CD14-positive monocyte (primary cell): ENCODE data around the gene ESYT1. TPM values are rescaled to one million over a fixed set of nuclear protein-coding genes. Genes with fewer than 3 reads are reported as not detected.
A peak's percentile ranks its signal among the peaks of the same experiment; 100 is the strongest.
"Not testable (repeated sequence)": the region's sequence is repeated elsewhere in the genome, so short reads cannot be mapped to it uniquely, and the experiment has no call there.

ENCODE experiments used
- DNase-seq, 3 donors: peaks; one replicate each; pipeline ENCODE4 v3.0.0-alpha.2; 2011 to 2022
- H2AFZ ChIP-seq: 2 replicates; pipeline ENCODE4 v1.6.0; 2012; ENCODE audit warnings: mild to moderate bottlenecking, low read depth, low read length, inconsistent platforms; ENCODE audit not compliant: insufficient read depth, poor library complexity, severe bottlenecking
- H3K27ac ChIP-seq, 2 donors: 1 replicate in 1 of 2; 2 replicates in 1 of 2; pipeline ENCODE4 v1.5.1; 2012 to 2013; ENCODE audit warnings: low read length in 2 of 2, control low read depth in 1 of 2, inconsistent platforms in 1 of 2, low read depth in 1 of 2, mild to moderate bottlenecking in 1 of 2
- H3K27me3 ChIP-seq, 2 donors: one replicate each; pipeline versions ENCODE4 v1.6.0 to v1.6.1; 2011 to 2013; ENCODE audit warnings: low read length in 2 of 2; ENCODE audit not compliant: control insufficient read depth in 2 of 2, insufficient read depth in 2 of 2
- H3K36me3 ChIP-seq, 2 donors: replicated peaks in 1 of 2; 1 replicate in 1 of 2; 2 replicates in 1 of 2; pipeline versions ENCODE4 v1.5.1 to v1.6.1; 2012 to 2013; ENCODE audit warnings: low read length in 2 of 2, control low read depth in 1 of 2, inconsistent platforms in 1 of 2, mild to moderate bottlenecking in 1 of 2; ENCODE audit not compliant: insufficient read depth in 2 of 2, control insufficient read depth in 1 of 2
- H3K4me1 ChIP-seq, 2 donors: 1 replicate in 1 of 2; 2 replicates in 1 of 2; pipeline versions ENCODE4 v1.5.1 to v1.6.1; 2012 to 2013; ENCODE audit warnings: low read length in 2 of 2, control low read depth in 1 of 2, inconsistent platforms in 1 of 2, mild to moderate bottlenecking in 1 of 2, moderate library complexity in 1 of 2; ENCODE audit not compliant: insufficient read depth in 2 of 2, control insufficient read depth in 1 of 2
- H3K4me2 ChIP-seq: replicated peaks from 2 replicates; pipeline ENCODE3; 2012; ENCODE audit warnings: low read length, moderate library complexity, mild to moderate bottlenecking; ENCODE audit not compliant: poor library complexity, severe bottlenecking; ENCODE audit errors: extremely low read depth
- H3K4me3 ChIP-seq, 3 experiments: fragments of 200-600 bp in 1 of 3; sonication (generic) in 1 of 3; replicated peaks in 1 of 3; 1 replicate in 2 of 3; 2 replicates in 1 of 3; pipeline ENCODE4 v1.5.1; 2011 to 2013; ENCODE audit warnings: low read length in 3 of 3, mild to moderate bottlenecking in 3 of 3, control low read depth in 2 of 3, low read depth in 2 of 3, inconsistent platforms in 1 of 3, moderate library complexity in 1 of 3
- H3K79me2 ChIP-seq: 2 replicates; pipeline ENCODE4 v1.6.0; 2012; ENCODE audit warnings: mild to moderate bottlenecking, control low read depth, inconsistent platforms, low read length, moderate library complexity; ENCODE audit not compliant: insufficient read depth
- H3K9ac ChIP-seq: 2 replicates; pipeline ENCODE4 v1.6.0; 2017; ENCODE audit warnings: low read length, mild to moderate bottlenecking; ENCODE audit not compliant: insufficient read depth, poor library complexity, severe bottlenecking
- H3K9me3 ChIP-seq, 2 donors: replicated peaks in 1 of 2; 1 replicate in 1 of 2; 2 replicates in 1 of 2; pipeline versions ENCODE4 v1.5.1 to v1.6.1; 2012 to 2013; ENCODE audit warnings: low read length in 2 of 2, control low read depth in 1 of 2; ENCODE audit not compliant: control insufficient read depth in 1 of 2, insufficient read depth in 1 of 2
- H4K20me1 ChIP-seq: 2 replicates; pipeline ENCODE4 v1.6.0; 2012; ENCODE audit warnings: mild to moderate bottlenecking, low read length, control low read depth, moderate library complexity; ENCODE audit not compliant: insufficient read depth
- H3K27ac Mint-ChIP-seq, 7 donors: one replicate each; pipeline ENCODE4 v1.8.0; 2020; ENCODE audit warnings: mild to moderate bottlenecking in 7 of 7, mixed read lengths in 7 of 7, moderate library complexity in 6 of 7, inconsistent platforms in 2 of 7
- H3K27me3 Mint-ChIP-seq, 3 donors: one replicate each; pipeline ENCODE4 v1.8.0; 2021 to 2022; ENCODE audit warnings: low read depth in 3 of 3, mild to moderate bottlenecking in 3 of 3, mixed read lengths in 3 of 3, moderate library complexity in 3 of 3, inconsistent platforms in 1 of 3
- H3K36me3 Mint-ChIP-seq, 2 donors: one replicate each; pipeline ENCODE4 v1.8.0; 2020; ENCODE audit warnings: mixed read lengths in 2 of 2, inconsistent platforms in 1 of 2, mild to moderate bottlenecking in 1 of 2
- H3K4me1 Mint-ChIP-seq: one replicate; pipeline ENCODE4 v1.8.0; 2020; ENCODE audit warnings: mild to moderate bottlenecking, mixed read lengths
- H3K4me3 Mint-ChIP-seq, 2 donors: one replicate each; pipeline ENCODE4 v1.8.0; 2020; ENCODE audit warnings: mild to moderate bottlenecking in 2 of 2, mixed read lengths in 2 of 2, moderate library complexity in 1 of 2
- H3K9me3 Mint-ChIP-seq, 7 donors: one replicate each; pipeline ENCODE4 v1.8.0; 2020 to 2022; ENCODE audit warnings: mixed read lengths in 7 of 7, mild to moderate bottlenecking in 6 of 7, moderate library complexity in 6 of 7, inconsistent platforms in 2 of 7
- CTCF ChIP-seq: fragments of 200-600 bp; IDR thresholded peaks from one replicate; pipeline ENCODE4 v1.8.0; 2022; ENCODE audit warnings: antibody characterized with exemption, mild to moderate bottlenecking
- WGBS: methylation state at CpG from one replicate; pipeline ENCODE4 v1.1.5; 2013; ENCODE audit warnings: missing lambda C conversion rate; ENCODE audit not compliant: insufficient coverage; 5-methylcytosine and 5-hydroxymethylcytosine counted together
- intact Hi-C, 2 donors: fragments of 100-400 bp; cut with micrococcal nuclease; formaldehyde crosslinking; loops; one replicate each; pipeline versions ENCODE4 v1.15.0 to v1.15.1; 2023
- polyA plus RNA-seq, 3 donors: library from polyadenylated mRNA; depleted of rRNA in 1 of 3; unstranded in 2 of 3; stranded (reverse) in 1 of 3; fragments of 300-500 nt in 2 of 3; fragments of >200 nt in 1 of 3; fragmentation: Illumina TruSeq in 2 of 3; gene quantifications; 1 replicate in 2 of 3; 2 replicates in 1 of 3; pipeline ENCODE4 v1.2.3, GENCODE V29; 2012 to 2021

The ESYT1 gene
- polyA plus RNA-seq, 3 donors: 74.2 to 81.1 (median 74.6) TPM

DNA sequence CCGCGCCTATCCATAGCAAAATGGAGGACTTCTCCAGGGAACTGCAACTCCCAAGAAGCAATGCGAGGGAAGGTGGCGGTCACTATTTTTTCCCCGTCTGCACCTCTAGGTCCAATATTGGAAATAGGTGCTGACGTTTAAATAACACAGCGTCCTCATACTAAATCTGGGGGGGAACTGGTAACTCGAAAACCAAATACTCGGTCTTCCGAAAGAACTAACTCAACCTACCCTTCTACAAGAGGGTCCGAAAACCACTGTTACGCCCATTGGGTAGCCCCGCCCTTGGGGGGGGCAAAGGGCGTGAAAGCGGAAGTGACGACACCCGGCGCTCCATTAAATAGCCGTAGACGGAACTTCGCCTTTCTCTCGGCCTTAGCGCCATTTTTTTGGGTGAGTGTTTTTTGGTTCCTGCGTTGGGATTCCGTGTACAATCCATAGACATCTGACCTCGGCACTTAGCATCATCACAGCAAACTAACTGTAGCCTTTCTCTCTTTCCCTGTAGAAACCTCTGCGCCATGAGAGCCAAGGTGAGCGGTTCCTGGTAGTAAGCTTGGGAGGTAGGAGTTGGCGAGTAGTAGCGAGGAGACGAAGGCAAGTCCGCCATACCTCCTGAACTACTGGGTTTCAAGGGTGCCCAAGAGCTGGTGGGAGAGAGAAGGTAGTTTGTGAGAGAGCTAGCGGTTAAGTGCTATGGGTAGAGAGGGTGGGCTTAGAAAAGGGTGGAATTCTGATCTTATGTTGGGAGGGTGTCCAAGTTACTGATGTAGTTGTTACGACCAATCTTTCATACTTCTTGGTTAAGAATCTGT lies 11.6 kb upstream of the ESYT1 start, which contains the start of gene RPL41:
Gene RPL41 (plus strand): TSS at position 367 of the 815 bp plus-strand sequence.
- intact Hi-C loops: loop anchor here (5.0 to 10.0 kb wide), 4 partner anchors 36 to 292 kb away; partner anchors contain the start of genes RPS26 (in 2 of the 2), DNAJC14 (in 1 of the 2), MYL6B (in 1 of the 2) and RAB5B (in 1 of the 2)
- H3K4me3 Mint-ChIP-seq: peak within 1 kb of the TSS; percentile 95 to 98
- peak within 1 kb of the TSS; percentile 91 for H3K9ac ChIP-seq

DNA sequence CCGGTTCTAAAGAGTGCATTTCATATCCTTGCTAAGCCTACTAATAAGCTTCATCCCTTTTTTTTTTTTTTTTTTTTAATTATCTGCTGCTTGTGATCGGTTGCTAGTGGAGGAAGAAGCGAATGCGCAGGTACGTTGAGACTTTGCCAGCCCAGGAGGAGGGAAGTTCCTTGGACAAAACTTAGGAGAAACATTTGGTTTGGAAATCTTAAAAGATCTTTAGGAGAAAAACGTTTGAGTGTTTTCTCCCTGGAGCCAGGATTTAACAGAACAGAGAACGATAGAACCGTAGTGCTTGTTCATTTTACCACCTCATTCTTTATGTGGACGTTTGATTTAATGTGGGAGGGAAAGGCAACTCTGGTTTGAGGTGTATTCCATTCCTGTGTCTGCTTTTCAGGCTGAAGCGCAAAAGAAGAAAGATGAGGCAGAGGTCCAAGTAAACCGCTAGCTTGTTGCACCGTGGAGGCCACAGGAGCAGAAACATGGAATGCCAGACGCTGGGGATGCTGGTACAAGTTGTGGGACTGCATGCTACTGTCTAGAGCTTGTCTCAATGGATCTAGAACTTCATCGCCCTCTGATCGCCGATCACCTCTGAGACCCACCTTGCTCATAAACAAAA lies 10.9 kb upstream of the ESYT1 start:
- Mint-ChIP-seq H3K36me3 (peaks cover 44 to 46% of the 10 kb centered on the region in 2 donors), H3K27ac (peak overlapping the region; percentile 97 to 100 (median 99)), H3K4me3 (peak overlapping the region; percentile 95 to 98), H3K4me1 (peaks cover 33% of the 10 kb centered on the region)
- H3K9me3 ChIP-seq, H3K9me3 Mint-ChIP-seq, DNase-seq, H3K27me3 Mint-ChIP-seq, H2AFZ ChIP-seq, H3K27me3 ChIP-seq: not testable (repeated sequence)
- Histone ChIP-seq H3K4me2 (peak overlapping the region; percentile 85), H3K36me3 (peaks cover 29 to 39% of the 10 kb centered on the region in 2 donors), H3K4me3 (peak overlapping the region; percentile 88 to 97 (median 89)), H3K79me2 (peaks cover 53% of the 10 kb centered on the region), H3K4me1 (peaks cover 30 to 31% of the 10 kb centered on the region in 2 donors), H4K20me1 (peaks cover 22% of the 10 kb centered on the region), H3K9ac (peak overlapping the region; percentile 91), H3K27ac (peak overlapping the region; percentile 90 to 98)
- 4% methylated on average over 4 of the region's 16 CpGs for WGBS
- intact Hi-C loops: loop anchor here (5.0 to 10.0 kb wide), 4 partner anchors 35 to 292 kb away; partner anchors contain the start of genes RPS26 (in 2 of the 2), DNAJC14 (in 1 of the 2), MYL6B (in 1 of the 2) and RAB5B (in 1 of the 2)

More for the DNA sequence above, 11.6 kb upstream of the ESYT1 start, which contains the start of gene RPL41:
- Histone ChIP-seq H2AFZ (peak within 1 kb of the TSS; percentile 83), H3K79me2 (peaks cover 47% of the 10 kb centered on the region), H3K4me2 (peak within 1 kb of the TSS; percentile 85), H3K4me3 (peak within 1 kb of the TSS; percentile 88 to 97 (median 89)), H3K4me1 (peaks cover 30 to 31% of the 10 kb centered on the region in 2 donors), H3K36me3 (peaks cover 34 to 38% of the 10 kb centered on the region in 2 donors), H3K9me3 (no peaks in the 10 kb centered on the region), H3K27ac (peak within 1 kb of the TSS; percentile 90 to 98), H4K20me1 (peaks cover 14% of the 10 kb centered on the region), H3K27me3 (no peaks in the 10 kb centered on the region)
- H3K36me3 Mint-ChIP-seq: peaks cover 42 to 45% of the 10 kb centered on the region in 2 donors
- peak; percentile 92 to 94 (median 93) for DNase-seq
- no peaks in the 10 kb centered on the region for H3K27me3 Mint-ChIP-seq
- H3K27ac Mint-ChIP-seq: peak within 1 kb of the TSS; percentile 97 to 100 (median 99)
- WGBS: 3% methylated on average over 8 of the region's 34 CpGs
- H3K9me3 Mint-ChIP-seq: no peaks in the 10 kb centered on the region
- no peak for TF ChIP-seq CTCF
- H3K4me1 Mint-ChIP-seq: peaks cover 31% of the 10 kb centered on the region
